Mammary epithelial cell (primary cell): ENCODE data around the gene EPB41L4A.

ENCODE experiments used
- CTCF ChIP-seq, 2 donors: IDR thresholded peaks in 1 of 2; conservative IDR thresholded peaks in 1 of 2; 2 replicates each; pipeline ENCODE4 v1.5.1; 2011 to 2012; ENCODE audit warnings: inconsistent platforms in 2 of 2, low read length in 2 of 2, mild to moderate bottlenecking in 2 of 2, control low read depth in 1 of 2, low read depth in 1 of 2; ENCODE audit not compliant: insufficient read depth in 1 of 2; ENCODE audit errors: extremely low read depth in 1 of 2
- EZH2 ChIP-seq: IDR thresholded peaks from 2 replicates; pipeline ENCODE4 v1.6.1; 2012; ENCODE audit warnings: low read length, inconsistent platforms, borderline replicate concordance

GRCh38 chr5:112289465-112289864 is 129.6 kb downstream of the EPB41L4A start:
- no peak for TF ChIP-seq CTCF (conservative IDR thresholded peaks at IDR 0.05 in 1 of 2, IDR thresholded peaks at IDR 0.05 in 1 of 2; ENCODE audit: extremely low read depth in 1 of 2, insufficient read depth in 1 of 2, low read depth in 1 of 2, low read length in 2 of 2)
- TF ChIP-seq EZH2 = no peak
